NCI-H526 (cell line): ENCODE measurements around the gene ZFPM1.

Source experiments
- DNase-seq, 2 experiments: peaks; one replicate each; lab custom pipeline; 2025; lab: John Stamatoyannopoulos, UW

ZFPM1 gene

DNA sequence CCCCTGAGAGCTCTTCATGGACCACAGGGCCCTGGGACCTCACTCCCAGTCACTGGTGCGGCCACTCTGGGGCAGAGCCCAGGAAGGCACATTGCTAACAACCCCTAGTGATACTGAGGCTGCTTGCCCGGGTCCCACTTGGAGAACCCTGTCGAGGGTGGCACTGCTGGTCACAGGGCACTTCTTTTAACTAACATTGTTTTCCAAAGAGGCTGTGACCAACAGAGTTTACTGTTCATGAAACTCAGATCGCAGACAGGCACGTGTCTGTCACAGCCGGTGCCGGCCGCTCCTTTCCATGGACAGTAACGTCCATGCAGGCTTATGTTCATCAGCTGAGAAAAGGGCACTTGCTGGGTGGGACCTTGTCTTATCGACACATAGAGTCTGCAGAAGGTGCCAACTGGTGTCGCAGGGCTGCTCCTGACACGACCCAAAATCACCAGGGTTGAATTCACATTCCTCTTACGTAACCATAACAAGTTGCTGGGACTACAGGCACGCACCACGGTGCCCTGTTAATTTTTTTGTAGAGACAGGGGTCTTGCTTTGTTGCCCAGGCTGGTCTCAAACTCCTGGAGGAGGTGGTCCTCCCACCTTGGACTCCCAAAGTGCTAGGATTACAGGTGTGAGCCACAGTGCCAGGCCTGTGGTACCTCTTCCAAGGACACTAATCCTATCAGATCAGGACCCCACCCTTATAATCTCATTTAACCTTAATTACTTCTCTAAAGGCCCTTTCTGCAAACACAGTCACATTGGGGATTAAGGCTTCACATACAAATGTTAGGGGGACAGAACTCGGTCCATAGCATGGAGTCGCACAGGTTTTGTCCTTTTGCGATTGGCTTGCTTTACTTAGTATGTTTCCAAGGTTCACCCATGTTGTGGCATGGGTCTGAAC lies 115.9 kb downstream of the ZFPM1 start:
- no peak for DNase-seq

- DNase-seq, result no peak
Measured at GRCh38 chr16:88569614-88569984, 116.5 kb downstream of the ZFPM1 start.

DNA sequence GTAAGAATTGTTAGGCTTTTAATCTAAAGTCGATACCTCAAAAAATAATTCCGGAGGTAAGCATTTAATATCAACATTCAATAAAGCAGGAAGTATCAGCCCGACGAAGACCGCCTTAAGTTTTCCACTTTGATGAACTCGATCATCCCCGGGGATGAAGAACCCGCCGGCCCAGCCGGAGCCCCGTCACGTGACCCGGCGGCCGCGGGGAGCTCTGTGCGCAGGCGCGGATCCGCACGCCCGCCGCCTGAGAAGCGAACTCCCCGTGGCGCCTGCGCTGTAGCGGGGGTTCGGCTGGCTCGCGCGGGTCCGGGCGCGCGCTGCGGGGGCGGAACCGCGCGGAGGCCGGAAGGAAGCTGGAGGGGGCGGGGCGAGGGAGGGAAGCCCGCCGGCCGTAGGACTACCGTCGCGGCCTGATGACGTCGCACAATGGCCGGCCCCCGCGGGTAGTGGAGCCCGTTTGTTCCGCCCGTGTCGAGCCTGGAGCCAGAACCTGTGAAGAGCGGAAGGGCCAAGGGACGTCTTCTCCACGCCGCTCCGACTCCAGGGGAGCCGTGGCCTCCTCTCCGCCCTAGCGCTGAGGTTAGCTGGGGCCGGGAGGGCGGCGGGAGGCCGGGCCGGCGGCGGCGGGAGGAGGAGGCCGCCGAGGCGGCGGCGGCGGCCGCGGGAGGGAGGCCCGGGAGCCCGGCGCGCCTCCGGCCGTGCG lies 117.1 kb downstream of the ZFPM1 start, which contains the start of gene ZC3H18:
TSS of gene ZC3H18 (plus strand) at position 419 of the 706 bp plus-strand sequence. CDS start 6,721 bp downstream, outside the sequence.
- DNase-seq, result peak; percentile 56 to 95

DNA sequence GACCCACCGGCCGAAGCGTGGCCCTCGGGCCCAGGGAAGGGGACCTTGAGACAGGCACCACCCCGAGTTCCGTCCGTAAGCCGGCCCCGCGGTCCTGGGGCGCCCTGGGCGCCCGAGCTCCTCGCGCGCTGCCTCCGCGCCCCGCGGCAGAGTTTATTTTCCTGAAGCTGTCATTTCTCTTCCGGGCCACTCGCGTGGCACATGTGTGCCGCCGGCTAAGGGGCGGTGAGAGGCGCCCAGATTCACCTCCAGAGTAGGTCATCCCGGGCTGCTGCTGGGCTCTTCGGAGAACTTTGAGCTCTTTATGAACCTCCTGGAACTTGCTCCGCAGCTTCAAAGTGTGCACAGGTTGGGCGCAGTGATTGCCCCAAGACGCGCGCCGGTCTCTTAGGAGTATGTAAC lies 117.6 kb downstream of the ZFPM1 start:
- DNase-seq, result no peak

DNA sequence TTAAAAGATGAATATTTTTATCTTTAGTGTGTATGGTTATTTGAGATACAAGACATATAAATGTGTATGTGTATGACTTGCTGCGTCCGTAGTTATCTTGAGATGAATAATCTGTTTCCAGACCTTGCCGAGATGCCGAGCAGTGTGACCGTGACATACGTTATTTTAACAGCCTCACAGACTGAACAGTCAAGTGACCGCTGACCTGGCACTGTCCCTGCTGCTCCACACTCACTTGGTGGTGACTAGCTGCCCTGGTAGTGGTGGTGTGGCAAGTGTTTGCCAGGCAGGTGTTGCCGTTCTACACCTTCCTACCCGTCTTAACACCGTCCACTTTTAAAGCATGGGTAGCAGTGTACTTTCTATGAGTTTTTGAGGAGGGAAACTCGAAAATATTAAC lies 122.2 kb downstream of the ZFPM1 start:
- DNase-seq, result no peak

- no peak for DNase-seq
Measured at GRCh38 chr16:88576307-88576706, 123.2 kb downstream of the ZFPM1 start.

DNA sequence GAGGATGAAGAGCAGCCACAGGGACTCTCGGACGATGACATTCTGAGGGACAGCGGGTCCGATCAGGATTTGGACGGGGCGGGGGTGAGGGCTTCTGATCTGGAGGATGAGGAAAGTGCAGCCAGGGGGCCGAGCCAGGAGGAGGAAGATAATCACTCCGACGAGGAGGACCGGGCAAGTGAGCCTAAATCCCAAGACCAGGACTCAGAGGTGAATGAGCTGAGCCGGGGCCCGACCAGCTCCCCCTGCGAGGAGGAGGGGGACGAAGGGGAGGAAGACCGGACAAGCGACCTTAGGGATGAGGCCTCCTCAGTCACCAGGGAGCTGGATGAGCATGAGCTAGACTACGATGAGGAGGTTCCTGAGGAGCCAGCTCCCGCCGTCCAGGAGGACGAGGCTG lies 124.1 kb downstream of the ZFPM1 start:
- no peak for DNase-seq

- DNase-seq, result no peak
Measured at GRCh38 chr16:88578446-88579313, 125.6 kb downstream of the ZFPM1 start.

- no peak for DNase-seq
Measured at GRCh38 chr16:88580371-88580770, 127.3 kb downstream of the ZFPM1 start.

- no peak for DNase-seq
Measured at GRCh38 chr16:88581033-88581432, 128.0 kb downstream of the ZFPM1 start.

DNA sequence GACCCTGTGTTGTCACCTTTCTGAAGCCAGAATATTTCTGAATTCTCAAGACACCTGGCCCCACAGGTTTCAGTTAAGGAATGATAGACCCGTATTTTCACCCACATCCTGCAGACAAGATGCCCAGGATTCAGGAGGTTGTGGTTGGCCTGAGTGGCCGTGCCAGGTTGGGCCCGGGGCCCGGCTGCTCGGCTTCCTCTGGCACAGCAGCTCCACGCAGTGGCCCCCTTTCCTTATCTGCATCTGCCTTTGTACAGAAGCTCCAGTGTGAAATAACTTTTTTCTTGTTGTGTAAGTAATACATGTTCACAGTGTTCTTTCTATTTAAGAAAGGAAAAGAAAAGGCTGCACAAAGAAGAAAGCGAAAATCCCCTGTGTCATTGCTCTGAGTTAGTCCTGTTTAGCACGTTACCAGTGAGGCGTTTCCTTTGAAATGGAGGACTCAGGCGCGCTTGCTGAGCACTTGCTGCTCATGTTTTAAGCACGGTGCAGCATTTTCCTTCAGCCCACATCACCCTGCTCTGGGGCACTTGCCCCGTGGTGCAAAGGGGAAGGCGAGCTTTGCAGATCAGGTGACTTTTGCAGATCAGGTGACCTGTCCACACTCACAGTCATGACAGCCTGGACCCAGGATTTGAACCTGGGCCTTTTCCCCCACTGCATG lies 130.0 kb downstream of the ZFPM1 start:
- no peak for DNase-seq

DNA sequence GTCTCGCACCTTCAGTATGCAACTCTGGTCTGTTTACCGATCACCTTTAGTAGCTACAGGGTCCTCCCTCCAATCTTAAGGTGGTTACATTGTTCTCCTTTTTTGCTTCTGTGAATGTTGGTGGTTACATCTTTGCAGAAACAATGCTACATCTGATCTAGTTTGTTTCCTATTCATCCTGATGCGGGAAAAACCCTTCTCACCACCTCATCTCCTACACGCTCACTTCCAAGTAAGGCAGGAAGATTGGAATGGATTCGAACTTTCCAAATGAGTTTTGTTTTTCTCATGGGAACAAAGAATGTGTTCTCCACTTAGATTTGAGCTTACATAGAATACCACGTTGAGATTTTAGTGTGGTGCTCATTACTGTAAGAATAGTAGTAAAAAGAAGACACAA lies 131.6 kb downstream of the ZFPM1 start:
- no peak for DNase-seq

- DNase-seq, result no peak
Measured at GRCh38 chr16:88585269-88585668, 132.2 kb downstream of the ZFPM1 start.

DNA sequence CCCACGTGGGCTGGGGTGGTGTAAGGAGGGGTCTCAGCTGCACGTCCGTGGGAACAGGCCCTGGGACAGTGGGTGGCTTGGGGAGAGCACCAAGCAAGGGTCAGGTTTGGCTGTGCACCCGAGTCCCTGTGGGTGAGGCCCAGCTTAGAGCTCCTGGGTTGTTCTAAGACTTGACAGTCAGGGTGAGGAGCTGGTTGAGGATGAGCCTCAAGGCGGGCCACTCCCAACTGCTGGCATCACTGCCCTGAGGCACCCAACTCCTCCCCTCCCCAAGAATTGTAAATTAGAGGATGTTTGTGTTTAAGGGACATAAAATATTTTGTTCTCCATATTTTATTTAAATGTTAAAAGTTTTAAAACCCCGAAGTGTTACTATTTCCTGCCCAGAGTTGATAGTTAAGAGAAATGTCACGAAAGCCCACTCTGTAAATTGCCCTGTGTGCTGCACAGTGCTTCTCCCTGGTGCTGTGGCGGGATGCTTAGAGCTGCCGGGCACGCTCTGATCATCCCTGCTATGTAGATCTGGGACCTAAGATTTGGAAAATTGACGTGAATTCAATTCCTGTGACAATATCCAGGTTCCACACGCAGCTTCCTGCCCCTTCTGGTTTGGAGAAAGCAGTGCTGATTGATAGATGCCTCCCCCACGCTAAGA lies 133.0 kb downstream of the ZFPM1 start:
- DNase-seq, result no peak
